ENCODE measurements around the gene DIAPH2.
"Not testable (repeated sequence)": the region's sequence is repeated elsewhere in the genome, so short reads cannot be mapped to it uniquely, and the experiment has no call there.

DIAPH2 gene

GRCh38 chrX:96721354-96721753 is 36.7 kb downstream of the DIAPH2 start:
- FAIRE-seq (no peak), DNase-seq (ENCODE audit: insufficient read length) (peak; percentile 4)
- TF ChIP-seq TAF1 (IDR thresholded peaks at IDR 0.05; ENCODE audit: borderline replicate concordance, low read depth, low read length) (no peak), POLR2AphosphoS5 (IDR thresholded peaks at IDR 0.05; ENCODE audit: low read depth, low read length) (no peak), POLR2A (IDR thresholded peaks at IDR 0.05; ENCODE audit: low read depth, low read length) (no peak)

- FAIRE-seq: no peak
- TF ChIP-seq TAF1 (IDR thresholded peaks at IDR 0.05; ENCODE audit: borderline replicate concordance, low read depth, low read length) (no peak), POLR2AphosphoS5 (IDR thresholded peaks at IDR 0.05; ENCODE audit: low read depth, low read length) (no peak), POLR2A (IDR thresholded peaks at IDR 0.05; ENCODE audit: low read depth, low read length) (no peak)
- DNase-seq (ENCODE audit: insufficient read length): no peak
Observed at GRCh38 chrX:96722781-96723180, 38.1 kb downstream of the DIAPH2 start.

DNA sequence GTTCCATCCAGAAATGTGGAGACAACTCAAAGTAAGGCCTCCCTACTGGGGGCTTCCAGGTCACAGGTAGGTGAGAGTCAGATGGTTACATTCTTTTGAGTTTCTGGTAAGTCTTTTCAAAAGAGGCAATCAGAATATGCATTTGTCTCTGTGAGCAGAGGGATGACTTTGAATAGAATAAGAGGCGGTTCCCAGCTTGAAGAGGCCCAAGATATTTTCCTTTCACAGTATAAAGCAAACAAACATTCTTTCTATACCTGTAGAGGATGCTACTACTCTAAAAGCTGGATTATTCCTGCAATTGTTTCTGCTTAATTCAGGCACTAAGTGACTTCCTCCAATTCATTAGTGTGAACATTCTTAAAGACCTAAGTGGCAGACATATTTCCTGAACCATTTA is 44.4 kb downstream of the DIAPH2 start:
- FAIRE-seq (no peak), DNase-seq (ENCODE audit: insufficient read length) (no peak)
- no peak for TF ChIP-seq POLR2AphosphoS5 (IDR thresholded peaks at IDR 0.05; ENCODE audit: low read depth, low read length)
- TF ChIP-seq POLR2A (IDR thresholded peaks at IDR 0.05; ENCODE audit: low read depth, low read length): no peak
- no peak for TF ChIP-seq TAF1 (IDR thresholded peaks at IDR 0.05; ENCODE audit: borderline replicate concordance, low read depth, low read length)

DNA sequence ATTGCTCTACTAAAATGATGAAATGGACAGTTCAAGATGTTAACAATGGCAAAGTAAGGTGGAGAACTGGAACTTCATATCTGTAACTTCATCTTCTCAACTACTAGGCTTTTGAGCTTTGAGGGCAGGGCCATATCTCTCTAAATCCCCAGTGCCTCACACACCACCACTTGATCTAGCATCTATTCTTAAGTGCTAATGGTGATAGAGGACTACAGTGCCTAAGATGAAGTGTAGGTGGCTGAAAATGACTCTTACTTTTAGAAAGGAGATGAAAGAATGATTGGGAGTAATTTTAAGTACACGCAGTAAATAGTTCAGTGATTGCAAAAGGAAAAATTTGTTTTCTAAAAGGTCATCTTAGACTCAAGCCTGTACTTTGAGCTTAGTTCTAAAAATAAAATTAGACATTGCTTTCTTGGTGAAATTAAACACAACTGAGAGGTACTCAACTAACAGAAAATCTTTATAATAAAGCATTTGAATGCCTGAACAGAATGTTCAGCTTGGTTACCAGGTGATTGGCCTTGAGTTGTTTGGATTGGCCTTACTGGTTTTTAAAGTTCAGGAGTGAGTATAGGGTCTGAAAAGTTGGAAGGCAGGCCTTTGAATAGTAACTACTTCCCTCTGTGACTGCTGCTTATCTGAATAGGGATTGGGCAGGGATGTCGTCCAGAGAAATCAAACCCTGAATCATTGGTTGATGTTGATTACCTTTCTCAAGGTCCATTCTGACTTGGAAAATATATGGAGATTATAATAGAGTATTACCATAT is 45.4 kb downstream of the DIAPH2 start:
- no peak for FAIRE-seq
- TF ChIP-seq TAF1 (IDR thresholded peaks at IDR 0.05; ENCODE audit: borderline replicate concordance, low read depth, low read length) (no peak), POLR2AphosphoS5 (IDR thresholded peaks at IDR 0.05; ENCODE audit: low read depth, low read length) (no peak), POLR2A (IDR thresholded peaks at IDR 0.05; ENCODE audit: low read depth, low read length) (no peak)
- no peak for DNase-seq (ENCODE audit: insufficient read length)

DNA sequence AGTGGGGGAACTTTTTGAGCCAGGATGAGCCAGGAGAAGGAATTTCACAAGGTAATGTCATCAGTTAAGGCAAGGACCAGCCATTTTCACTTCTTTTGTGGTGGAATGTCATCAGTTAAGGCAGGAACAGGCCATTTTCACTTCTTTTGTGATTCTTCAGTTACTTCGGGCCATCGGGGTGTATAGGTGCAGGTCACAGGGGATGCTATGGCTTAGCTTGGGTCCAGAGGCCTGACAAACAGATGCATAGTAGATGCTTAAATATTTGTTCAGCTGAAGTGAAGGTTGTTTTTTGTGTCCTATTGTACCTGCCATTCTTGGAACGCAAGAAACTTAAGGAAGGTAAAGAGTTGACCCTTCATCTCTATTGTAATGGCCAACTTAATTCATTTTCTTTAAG is 46.4 kb downstream of the DIAPH2 start:
- not testable (repeated sequence) for FAIRE-seq; DNase-seq (ENCODE audit: insufficient read length)

DNA sequence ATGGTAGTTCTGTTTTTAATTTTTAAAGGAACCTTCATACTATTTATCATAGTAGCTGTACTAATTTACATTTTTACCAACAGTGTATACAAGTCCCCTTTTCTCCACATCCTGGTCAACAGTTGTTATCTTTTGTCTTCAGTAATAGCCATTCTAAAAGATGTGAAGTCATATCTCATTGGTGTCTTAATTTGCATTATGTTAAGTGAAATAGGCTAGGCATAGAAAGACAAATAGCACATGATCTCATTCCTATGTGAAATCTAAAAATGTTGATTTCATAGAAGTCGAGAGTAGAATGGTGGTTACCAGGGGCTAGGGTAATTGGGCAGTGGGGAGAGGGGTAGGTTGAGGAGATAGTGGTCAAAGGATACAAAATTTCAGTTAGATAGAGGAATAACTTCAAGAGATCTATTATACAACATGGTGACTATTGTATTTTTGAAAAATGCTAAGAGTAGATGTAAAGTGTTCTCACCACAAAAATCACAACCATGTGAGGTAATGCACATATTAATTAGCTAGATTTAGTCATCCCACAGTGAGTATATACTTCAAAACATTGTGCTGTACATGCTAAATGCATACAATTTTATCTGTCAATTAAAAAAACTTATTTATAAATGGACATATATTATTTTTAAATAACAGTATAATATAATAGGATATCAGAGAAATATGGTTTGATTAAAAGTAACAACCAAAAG is 58.9 kb downstream of the DIAPH2 start:
- TF ChIP-seq TAF1 (IDR thresholded peaks at IDR 0.05; ENCODE audit: borderline replicate concordance, low read depth, low read length) (no peak), POLR2A (IDR thresholded peaks at IDR 0.05; ENCODE audit: low read depth, low read length) (no peak), POLR2AphosphoS5 (IDR thresholded peaks at IDR 0.05; ENCODE audit: low read depth, low read length) (no peak)
- DNase-seq (ENCODE audit: insufficient read length) (no peak), FAIRE-seq (no peak)

- DNase-seq (ENCODE audit: insufficient read length): no peak
- TF ChIP-seq POLR2A (IDR thresholded peaks at IDR 0.05; ENCODE audit: low read depth, low read length) (no peak), TAF1 (IDR thresholded peaks at IDR 0.05; ENCODE audit: borderline replicate concordance, low read depth, low read length) (no peak), POLR2AphosphoS5 (IDR thresholded peaks at IDR 0.05; ENCODE audit: low read depth, low read length) (no peak)
- no peak for FAIRE-seq
Observed at GRCh38 chrX:96752781-96753180, 68.1 kb downstream of the DIAPH2 start.

DNA sequence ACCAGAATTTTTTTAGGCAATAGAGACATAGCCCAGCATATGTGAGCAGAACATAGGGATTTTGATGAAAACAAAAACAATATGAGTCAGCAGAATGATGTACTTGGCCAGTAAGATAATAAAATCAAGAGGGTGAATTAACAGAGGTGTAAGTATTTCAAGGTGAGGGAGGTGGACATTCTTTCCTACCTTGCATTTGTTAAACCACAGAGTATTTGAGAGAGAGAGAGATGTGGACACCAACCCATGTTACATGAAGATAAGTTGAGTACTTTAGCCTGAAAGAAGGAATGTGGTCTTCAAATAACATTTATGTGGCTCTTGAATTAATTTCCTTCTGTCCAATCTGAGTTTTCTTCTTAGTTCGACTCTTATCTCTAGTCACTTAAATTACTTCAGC is 68.6 kb downstream of the DIAPH2 start:
- TF ChIP-seq POLR2A (IDR thresholded peaks at IDR 0.05; ENCODE audit: low read depth, low read length): no peak
- no peak for TF ChIP-seq TAF1 (IDR thresholded peaks at IDR 0.05; ENCODE audit: borderline replicate concordance, low read depth, low read length)
- no peak for TF ChIP-seq POLR2AphosphoS5 (IDR thresholded peaks at IDR 0.05; ENCODE audit: low read depth, low read length)
- FAIRE-seq (no peak), DNase-seq (ENCODE audit: insufficient read length) (no peak)

GRCh38 chrX:96756491-96756890 is 71.8 kb downstream of the DIAPH2 start:
- FAIRE-seq: no peak
- TF ChIP-seq TAF1 (IDR thresholded peaks at IDR 0.05; ENCODE audit: borderline replicate concordance, low read depth, low read length) (no peak), POLR2AphosphoS5 (IDR thresholded peaks at IDR 0.05; ENCODE audit: low read depth, low read length) (no peak), POLR2A (IDR thresholded peaks at IDR 0.05; ENCODE audit: low read depth, low read length) (no peak)
- no peak for DNase-seq (ENCODE audit: insufficient read length)

DNA sequence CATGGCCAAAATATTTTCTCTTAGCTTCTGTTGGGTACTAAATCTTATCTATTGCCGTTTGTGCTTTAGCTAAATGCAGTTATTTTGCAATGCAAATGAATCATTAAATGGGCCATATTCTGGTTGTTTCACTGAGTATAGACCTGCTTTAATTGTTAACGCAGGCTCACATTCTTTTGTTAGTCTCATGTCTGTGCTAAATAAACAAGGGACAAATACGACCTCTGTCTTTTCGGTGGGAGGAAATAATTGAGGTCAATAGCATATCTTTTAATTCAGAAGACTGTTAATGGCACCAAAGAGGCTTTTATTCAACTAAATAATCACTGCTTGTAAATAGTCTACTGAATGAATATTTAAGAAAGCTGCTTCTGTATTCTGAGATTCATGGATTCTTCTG is 76.9 kb downstream of the DIAPH2 start:
- TF ChIP-seq POLR2AphosphoS5 (IDR thresholded peaks at IDR 0.05; ENCODE audit: low read depth, low read length) (no peak), TAF1 (IDR thresholded peaks at IDR 0.05; ENCODE audit: borderline replicate concordance, low read depth, low read length) (no peak), POLR2A (IDR thresholded peaks at IDR 0.05; ENCODE audit: low read depth, low read length) (no peak)
- FAIRE-seq (no peak), DNase-seq (ENCODE audit: insufficient read length) (no peak)

DNA sequence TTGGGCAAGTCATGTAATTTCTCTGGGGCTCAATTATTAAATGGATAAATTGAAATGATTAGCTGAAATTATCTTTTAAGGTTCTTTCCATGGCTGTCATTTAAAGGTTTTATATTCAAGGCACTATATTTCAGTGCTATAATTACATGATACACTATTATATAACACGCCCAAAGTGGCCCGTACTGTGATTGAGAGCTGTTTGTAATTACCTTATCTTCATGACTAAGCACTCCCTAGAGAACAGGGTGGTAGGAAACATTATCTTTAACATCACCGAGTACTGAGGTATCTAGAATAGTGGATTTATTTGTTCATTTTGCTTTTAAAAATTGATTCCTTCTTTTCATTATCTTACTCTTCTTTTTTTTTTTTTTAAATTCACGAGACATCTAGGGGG is 79.0 kb downstream of the DIAPH2 start:
- DNase-seq (ENCODE audit: insufficient read length): no peak
- FAIRE-seq: no peak
- TF ChIP-seq POLR2A (IDR thresholded peaks at IDR 0.05; ENCODE audit: low read depth, low read length) (no peak), TAF1 (IDR thresholded peaks at IDR 0.05; ENCODE audit: borderline replicate concordance, low read depth, low read length) (no peak), POLR2AphosphoS5 (IDR thresholded peaks at IDR 0.05; ENCODE audit: low read depth, low read length) (no peak)

GRCh38 chrX:96764864-96765263 is 80.2 kb downstream of the DIAPH2 start:
- no peak for DNase-seq (ENCODE audit: insufficient read length)
- FAIRE-seq: no peak
- TF ChIP-seq TAF1 (IDR thresholded peaks at IDR 0.05; ENCODE audit: borderline replicate concordance, low read depth, low read length) (no peak), POLR2AphosphoS5 (IDR thresholded peaks at IDR 0.05; ENCODE audit: low read depth, low read length) (no peak), POLR2A (IDR thresholded peaks at IDR 0.05; ENCODE audit: low read depth, low read length) (no peak)

All from GM12892 (cell line).